A549 (cell line): ENCODE data around the gene NPHS1. TPM values are rescaled to one million over a fixed set of nuclear protein-coding genes. Genes with fewer than 3 reads are reported as not detected.

ENCODE experiments used
- ATAC-seq, 2 experiments: fragments of 200-7000 bp in 1 of 2; fragments of >200 bp in 1 of 2; cut with Nextera tagmentation in 1 of 2; cut with Tn5 transposase in 1 of 2; 3 replicates each; pipeline versions ENCODE4 v1.8.0 to v1.9.1; 2018 to 2020; ENCODE audit warnings: mild to moderate bottlenecking in 1 of 2, moderate library complexity in 1 of 2
- CTCF ChIA-PET: fragments of 300-600 bp; sonication (Branson Sonifier 250); formaldehyde crosslinking; extraction: SDS; loops from one replicate; lab custom pipeline; 2021; ENCODE audit warnings: antibody characterized with exemption, inconsistent platforms; lab: Yijun Ruan, JAX
- POLR2A ChIA-PET: fragments of 350-600 bp; formaldehyde crosslinking; extraction: SDS; loops from one replicate; lab custom pipeline; 2021; ENCODE audit warnings: antibody characterized with exemption, inconsistent platforms; lab: Yijun Ruan, JAX
- DNase-seq, 2 experiments: peaks; one replicate each; pipeline versions ENCODE4 v3.0.0 to v3.0.0-alpha.2; 2011 to 2016; ENCODE audit warnings: low read depth in 1 of 2, low spot score in 1 of 2
- FAIRE-seq: peaks from 2 replicates; lab custom pipeline; 2011; peaks lifted over from hg19 to GRCh38; lab: Jason Lieb, UNC
- H3K27ac ChIP-seq, 2 experiments: fragments of >200 bp; sonication (Bioruptor Twin); formaldehyde crosslinking; 3 replicates each; pipeline ENCODE4 v1.5.1; 2016 to 2017
- H3K4me1 ChIP-seq: fragments of >200 bp; sonication (Bioruptor Twin); formaldehyde crosslinking; 3 replicates; pipeline ENCODE4 v1.6.1; 2016
- H3K4me2 ChIP-seq: fragments of >200 bp; sonication (Bioruptor Twin); formaldehyde crosslinking; 3 replicates; pipeline ENCODE4 v1.6.1; 2016
- H3K4me3 ChIP-seq: fragments of >200 bp; sonication (Bioruptor Twin); formaldehyde crosslinking; 3 replicates; pipeline ENCODE4 v1.5.1; 2016
- H3K9me3 ChIP-seq: fragments of >200 bp; sonication (Bioruptor Twin); formaldehyde crosslinking; 3 replicates; pipeline ENCODE4 v1.6.1; 2016
- BCL3 ChIP-seq: fragments of >200 bp; sonication (Bioruptor Twin); formaldehyde crosslinking; IDR thresholded peaks from 3 replicates; pipeline ENCODE4 v1.6.1; 2016
- CBX2 ChIP-seq: fragments of 200-600 bp; sonication (generic); IDR thresholded peaks from 2 replicates; pipeline ENCODE4 v1.6.1; 2016; ENCODE audit warnings: low read depth, mild to moderate bottlenecking, borderline replicate concordance
- CBX8 ChIP-seq: fragments of 200-600 bp; sonication (generic); IDR thresholded peaks from 2 replicates; pipeline ENCODE4 v1.6.1; 2016
- EP300 ChIP-seq, 2 experiments: fragments of >200 bp; sonication (Bioruptor Twin); formaldehyde crosslinking; IDR thresholded peaks; 2 replicates in 1 of 2; 3 replicates in 1 of 2; pipeline ENCODE4 v1.6.1; 2016 to 2017
- ESRRA ChIP-seq: fragments of 150-350 bp; IDR thresholded peaks from 2 replicates; pipeline ENCODE4 v1.6.1; 2014; ENCODE audit warnings: mild to moderate bottlenecking, low read length, borderline replicate concordance
- FOSB ChIP-seq: fragments of 250-450 bp; sonication (Bioruptor Pico); IDR thresholded peaks from 2 replicates; pipeline ENCODE4 v1.5.0; 2020; ENCODE audit warnings: mild to moderate bottlenecking, moderate library complexity
- FOXS1 ChIP-seq: fragments of 250-450 bp; sonication (Bioruptor Pico); IDR thresholded peaks from 2 replicates; pipeline ENCODE4 v1.5.0; 2020; ENCODE audit warnings: mild to moderate bottlenecking, moderate library complexity
- HEYL ChIP-seq: fragments of 250-450 bp; sonication (Bioruptor Pico); IDR thresholded peaks from 2 replicates; pipeline ENCODE4 v1.8.0; 2021; ENCODE audit warnings: mild to moderate bottlenecking, moderate library complexity
- HOXB5 ChIP-seq: fragments of 250-450 bp; sonication (Bioruptor Pico); IDR thresholded peaks from 2 replicates; pipeline ENCODE4 v1.5.0; 2020; ENCODE audit warnings: mild to moderate bottlenecking, moderate library complexity
- JUN ChIP-seq, 2 experiments: fragments of >200 bp; sonication (Bioruptor Twin); formaldehyde crosslinking; IDR thresholded peaks; 2 replicates in 1 of 2; 3 replicates in 1 of 2; pipeline ENCODE4 v1.6.1; 2016 to 2017
- JUNB ChIP-seq: fragments of >200 bp; sonication (Bioruptor Twin); formaldehyde crosslinking; IDR thresholded peaks from 2 replicates; pipeline ENCODE4 v1.6.1; 2016
- MAX ChIP-seq: IDR thresholded peaks from 2 replicates; pipeline ENCODE4 v1.6.1; 2012
- MYC ChIP-seq: IDR thresholded peaks from 2 replicates; pipeline ENCODE4 v1.6.1; 2012; ENCODE audit warnings: mild to moderate bottlenecking, inconsistent platforms, low read length, improper control_type of control experiment, borderline replicate concordance
- NFE2L2 ChIP-seq: fragments of 150-350 bp; conservative IDR thresholded peaks from 2 replicates; pipeline ENCODE4 v1.6.1; 2014; ENCODE audit warnings: low read length
- PBX3 ChIP-seq: IDR thresholded peaks from 2 replicates; pipeline ENCODE4 v1.6.1; 2012
- PHF8 ChIP-seq: fragments of 200-600 bp; sonication (generic); IDR thresholded peaks from 2 replicates; pipeline ENCODE4 v1.6.1; 2016; ENCODE audit warnings: low read depth, mild to moderate bottlenecking, antibody characterized with exemption, moderate library complexity, borderline replicate concordance
- RARB ChIP-seq: fragments of 250-450 bp; sonication (Bioruptor Pico); IDR thresholded peaks from 2 replicates; pipeline ENCODE4 v1.8.0; 2021; ENCODE audit warnings: mild to moderate bottlenecking, moderate library complexity
- RCOR1 ChIP-seq: fragments of 150-350 bp; IDR thresholded peaks from 2 replicates; pipeline ENCODE4 v1.6.1; 2014; ENCODE audit warnings: antibody characterized with exemption, low read length, low read depth
- SMC3 ChIP-seq: fragments of >200 bp; sonication (Bioruptor Twin); formaldehyde crosslinking; IDR thresholded peaks from 3 replicates; pipeline ENCODE4 v1.6.1; 2018; ENCODE audit warnings: inconsistent platforms
- USF2 ChIP-seq: fragments of 450-650 bp; IDR thresholded peaks from 2 replicates; pipeline ENCODE4 v1.6.1; 2014; ENCODE audit warnings: antibody characterized with exemption
- ZFP36 ChIP-seq: fragments of 450-650 bp; IDR thresholded peaks from 2 replicates; pipeline ENCODE4 v1.6.1; 2014; ENCODE audit warnings: borderline replicate concordance; ENCODE audit not compliant: partially characterized antibody
- WGBS: methylation state at CpG from one replicate; pipeline ENCODE4 v1.1.6; 2017; ENCODE audit errors: missing lambda C conversion rate; 5-methylcytosine and 5-hydroxymethylcytosine counted together
- polyA plus RNA-seq, 4 experiments: library from polyadenylated mRNA; depleted of rRNA in 3 of 4; stranded (reverse); fragments of >200 nt; fragmentation: RNase III in 1 of 4; extraction: RNeasy Plus Mini Kit Qiagen cat#74134 plus additional on column Dnase treatment in 1 of 4; gene quantifications; 2 replicates in 3 of 4; 3 replicates in 1 of 4; pipeline ENCODE4 v1.2.3, GENCODE V29; 2011 to 2017
- TF ChIP-seq, protein P1 (sequence below): fragments of 200-600 bp; sonication (generic); IDR thresholded peaks from 2 replicates; pipeline ENCODE4 v1.6.1; 2016; ENCODE audit warnings: antibody characterized with exemption, mild to moderate bottlenecking, moderate library complexity

Gene NPHS1
- polyA plus RNA-seq, 2 of the 4 experiments (the other 2 are of a cell fraction): 0.27 TPM

DNA sequence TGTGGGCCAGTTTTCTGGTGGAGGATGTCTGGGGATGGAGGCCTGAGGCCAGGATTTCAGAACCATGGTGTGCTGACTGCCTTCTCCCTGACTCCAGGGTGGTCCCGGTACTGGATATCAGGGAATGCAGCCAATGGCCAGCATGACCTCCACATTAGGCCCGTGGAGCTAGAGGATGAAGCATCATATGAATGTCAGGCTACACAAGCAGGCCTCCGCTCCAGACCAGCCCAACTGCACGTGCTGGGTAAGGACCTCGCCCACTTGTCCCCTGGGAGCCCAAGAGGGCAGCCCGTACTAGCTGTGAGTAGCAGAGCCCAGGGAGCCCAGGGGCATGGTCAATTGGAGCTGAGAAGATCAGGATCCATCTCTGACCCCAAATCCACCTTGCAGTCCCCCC, 6.0 kb upstream of the NPHS1 start:
- Histone ChIP-seq H3K4me2 (no peak overlapping the region), H3K9me3 (no peaks in the 10 kb centered on the region), H3K27ac (no peak overlapping the region), H3K4me3 (no peak overlapping the region), H3K4me1 (peaks cover 11% of the 10 kb centered on the region; the same call in 2 of the 3 replicates)
- ChIA-PET POLR2A (interaction anchor here (2.5 kb wide), 1 partner anchor 12 kb away, joined by 13 read pairs; no protein-coding TSS in a partner anchor), CTCF (interaction anchor here (0.6 to 5.1 kb wide), 3 partner anchors 9 to 89 kb away, joined by 3 to 23 read pairs (median 4); no protein-coding TSS in a partner anchor)
- TF ChIP-seq MYC: no peak
- TF ChIP-seq BCL3: no peak
- no peak for TF ChIP-seq FOXS1 (CRISPR knock-in tag)
- TF ChIP-seq RCOR1: no peak
- TF ChIP-seq PHF8: no peak
- TF ChIP-seq NFE2L2: no peak
- no peak for TF ChIP-seq FOSB (CRISPR knock-in tag)
- no peak for TF ChIP-seq CBX8
- TF ChIP-seq CBX2: no peak
- no peak for TF ChIP-seq ZFP36
- no peak for TF ChIP-seq PBX3
- TF ChIP-seq HOXB5: no peak
- TF ChIP-seq HEYL (CRISPR knock-in tag): no peak
- no peak for TF ChIP-seq JUNB
- TF ChIP-seq USF2: no peak
- TF ChIP-seq ESRRA: no peak
- TF ChIP-seq EP300 (IDR thresholded peaks at IDR 0.05): no peak
- no peak for TF ChIP-seq JUN (IDR thresholded peaks at IDR 0.05)
- 71% methylated on average over 6 of the region's 6 CpGs for WGBS
- ATAC-seq (no peak), DNase-seq (no peak), FAIRE-seq (peak; percentile 59)

DNA sequence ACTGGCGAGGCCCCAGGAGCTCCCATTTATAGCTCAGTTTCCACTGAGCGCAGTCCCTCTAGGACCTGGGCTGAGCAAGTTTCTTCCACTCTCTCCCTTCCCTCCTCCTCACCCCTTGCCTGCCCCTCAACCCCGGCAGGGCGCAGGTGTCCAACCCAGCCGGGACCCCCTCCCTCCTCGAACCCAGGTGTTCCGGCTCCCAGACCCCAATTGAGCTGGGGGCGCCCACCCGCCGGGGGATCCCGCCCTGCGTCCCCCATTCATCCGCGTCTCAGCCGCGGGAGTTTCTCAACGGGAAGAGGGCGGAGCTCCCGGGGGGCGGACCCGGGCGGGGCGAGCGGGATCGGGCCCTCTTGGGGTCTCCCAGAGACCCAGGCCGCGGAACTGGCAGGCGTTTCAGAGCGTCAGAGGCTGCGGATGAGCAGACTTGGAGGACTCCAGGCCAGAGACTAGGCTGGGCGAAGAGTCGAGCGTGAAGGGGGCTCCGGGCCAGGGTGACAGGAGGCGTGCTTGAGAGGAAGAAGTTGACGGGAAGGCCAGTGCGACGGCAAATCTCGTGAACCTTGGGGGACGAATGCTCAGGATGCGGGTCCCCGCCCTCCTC, 4.3 kb upstream of the NPHS1 start, which contains the start of gene KIRREL2:
TSS of gene KIRREL2 (plus strand) at position 366 of the 604 bp plus-strand sequence. CDS start at position 575, 209 bp downstream.
- H3K9me3 ChIP-seq: no peaks in the 10 kb centered on the region
- peaks cover 11% of the 10 kb centered on the region; the same call in 2 of the 3 replicates for H3K4me1 ChIP-seq
- peak within 1 kb of the TSS; percentile 99 for H3K4me2 ChIP-seq
- peak; percentile 57 to 75 for ATAC-seq
- peak within 1 kb of the TSS; percentile 45 to 78; a peak in 5 of 6 replicates for H3K27ac ChIP-seq
- H3K4me3 ChIP-seq: peak within 1 kb of the TSS; percentile 55
- peak in 1 of 2 experiments; percentile 80 for DNase-seq
- TF ChIP-seq SMC3 (no peak), RARB (CRISPR knock-in tag) (no peak), MAX (peak; percentile 41; the same call in 1 of the 2 replicates)
- TF ChIP-seq, protein P1, sequence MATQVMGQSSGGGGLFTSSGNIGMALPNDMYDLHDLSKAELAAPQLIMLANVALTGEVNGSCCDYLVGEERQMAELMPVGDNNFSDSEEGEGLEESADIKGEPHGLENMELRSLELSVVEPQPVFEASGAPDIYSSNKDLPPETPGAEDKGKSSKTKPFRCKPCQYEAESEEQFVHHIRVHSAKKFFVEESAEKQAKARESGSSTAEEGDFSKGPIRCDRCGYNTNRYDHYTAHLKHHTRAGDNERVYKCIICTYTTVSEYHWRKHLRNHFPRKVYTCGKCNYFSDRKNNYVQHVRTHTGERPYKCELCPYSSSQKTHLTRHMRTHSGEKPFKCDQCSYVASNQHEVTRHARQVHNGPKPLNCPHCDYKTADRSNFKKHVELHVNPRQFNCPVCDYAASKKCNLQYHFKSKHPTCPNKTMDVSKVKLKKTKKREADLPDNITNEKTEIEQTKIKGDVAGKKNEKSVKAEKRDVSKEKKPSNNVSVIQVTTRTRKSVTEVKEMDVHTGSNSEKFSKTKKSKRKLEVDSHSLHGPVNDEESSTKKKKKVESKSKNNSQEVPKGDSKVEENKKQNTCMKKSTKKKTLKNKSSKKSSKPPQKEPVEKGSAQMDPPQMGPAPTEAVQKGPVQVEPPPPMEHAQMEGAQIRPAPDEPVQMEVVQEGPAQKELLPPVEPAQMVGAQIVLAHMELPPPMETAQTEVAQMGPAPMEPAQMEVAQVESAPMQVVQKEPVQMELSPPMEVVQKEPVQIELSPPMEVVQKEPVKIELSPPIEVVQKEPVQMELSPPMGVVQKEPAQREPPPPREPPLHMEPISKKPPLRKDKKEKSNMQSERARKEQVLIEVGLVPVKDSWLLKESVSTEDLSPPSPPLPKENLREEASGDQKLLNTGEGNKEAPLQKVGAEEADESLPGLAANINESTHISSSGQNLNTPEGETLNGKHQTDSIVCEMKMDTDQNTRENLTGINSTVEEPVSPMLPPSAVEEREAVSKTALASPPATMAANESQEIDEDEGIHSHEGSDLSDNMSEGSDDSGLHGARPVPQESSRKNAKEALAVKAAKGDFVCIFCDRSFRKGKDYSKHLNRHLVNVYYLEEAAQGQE: 0 out of 2 replicates have a peak, but pooled peaks have one; percentile 34
- no peak for FAIRE-seq
- CTCF ChIA-PET: interaction anchor here (0.9 to 5.1 kb wide), 7 partner anchors 8 to 121 kb away, joined by 3 to 23 read pairs (median 4); no protein-coding TSS in a partner anchor
- POLR2A ChIA-PET: interaction anchor here (0.7 to 2.5 kb wide), 2 partner anchors 12 to 13 kb away, joined by 3 to 13 read pairs; no protein-coding TSS in a partner anchor
- 13% methylated on average over 36 of the region's 42 CpGs for WGBS
